ENCODE results near the gene STAT5B. TPM values are rescaled to one million over a fixed set of nuclear protein-coding genes. Genes with fewer than 3 reads are reported as not detected.

The STAT5B gene
- total and polyA plus RNA-seq, 9 of the 15 experiments (the other 6 are each of a cell fraction or from before 2014, with no cell fraction given), result 20.8 to 176 (median 92.4) TPM

GRCh38 chr17:42266918-42267766 lies 9.0 kb downstream of the STAT5B start (continued):
- TF ChIP-seq ZHX1 (conservative IDR thresholded peaks at IDR 0.05; ENCODE audit: low read length), result no peak
- TF ChIP-seq PHB2 (IDR thresholded peaks at IDR 0.05; ENCODE audit: low read depth), result 0 out of 2 replicates have a peak, but pooled peaks have one; percentile 56
- TF ChIP-seq FOXJ2 (tag; IDR thresholded peaks at IDR 0.05), result peak; percentile 93
- TF ChIP-seq PTRF (tag; IDR thresholded peaks at IDR 0.05), result no peak
- no peak for TF ChIP-seq HLTF (IDR thresholded peaks at IDR 0.05)
- no peak for TF ChIP-seq PRDM10 (IDR thresholded peaks at IDR 0.05; ENCODE audit: partially characterized antibody)
- TF ChIP-seq POLR2B (IDR thresholded peaks at IDR 0.05; ENCODE audit: low read depth, partially characterized antibody), result peak; percentile 70
- no peak for TF ChIP-seq ZNF133 (CRISPR knock-in tag; IDR thresholded peaks at IDR 0.05)
- TF ChIP-seq TAF1 (IDR thresholded peaks at IDR 0.05; ENCODE audit: control insufficient read depth, extremely low read depth, insufficient read depth, low read length, severe bottlenecking), result no peak
- peak; percentile 60 for TF ChIP-seq NFIC (IDR thresholded peaks at IDR 0.05)
- no peak for TF ChIP-seq GATA2 (CRISPR knock-in tag; IDR thresholded peaks at IDR 0.05)
- TF ChIP-seq, protein P1, sequence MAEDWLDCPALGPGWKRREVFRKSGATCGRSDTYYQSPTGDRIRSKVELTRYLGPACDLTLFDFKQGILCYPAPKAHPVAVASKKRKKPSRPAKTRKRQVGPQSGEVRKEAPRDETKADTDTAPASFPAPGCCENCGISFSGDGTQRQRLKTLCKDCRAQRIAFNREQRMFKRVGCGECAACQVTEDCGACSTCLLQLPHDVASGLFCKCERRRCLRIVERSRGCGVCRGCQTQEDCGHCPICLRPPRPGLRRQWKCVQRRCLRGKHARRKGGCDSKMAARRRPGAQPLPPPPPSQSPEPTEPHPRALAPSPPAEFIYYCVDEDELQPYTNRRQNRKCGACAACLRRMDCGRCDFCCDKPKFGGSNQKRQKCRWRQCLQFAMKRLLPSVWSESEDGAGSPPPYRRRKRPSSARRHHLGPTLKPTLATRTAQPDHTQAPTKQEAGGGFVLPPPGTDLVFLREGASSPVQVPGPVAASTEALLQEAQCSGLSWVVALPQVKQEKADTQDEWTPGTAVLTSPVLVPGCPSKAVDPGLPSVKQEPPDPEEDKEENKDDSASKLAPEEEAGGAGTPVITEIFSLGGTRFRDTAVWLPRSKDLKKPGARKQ (CRISPR knock-in tag; IDR thresholded peaks at IDR 0.05), result no peak
- TF ChIP-seq CTCFL (IDR thresholded peaks at IDR 0.05; ENCODE audit: borderline replicate concordance, insufficient read depth, low read depth, low read length, poor library complexity, severe bottlenecking), result no peak
- TF ChIP-seq SMARCB1 (IDR thresholded peaks at IDR 0.05; ENCODE audit: insufficient read length, low read depth), result no peak
- TF ChIP-seq, protein P2, sequence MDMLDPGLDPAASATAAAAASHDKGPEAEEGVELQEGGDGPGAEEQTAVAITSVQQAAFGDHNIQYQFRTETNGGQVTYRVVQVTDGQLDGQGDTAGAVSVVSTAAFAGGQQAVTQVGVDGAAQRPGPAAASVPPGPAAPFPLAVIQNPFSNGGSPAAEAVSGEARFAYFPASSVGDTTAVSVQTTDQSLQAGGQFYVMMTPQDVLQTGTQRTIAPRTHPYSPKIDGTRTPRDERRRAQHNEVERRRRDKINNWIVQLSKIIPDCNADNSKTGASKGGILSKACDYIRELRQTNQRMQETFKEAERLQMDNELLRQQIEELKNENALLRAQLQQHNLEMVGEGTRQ (CRISPR knock-in tag; IDR thresholded peaks at IDR 0.05), result no peak
- no peak for TF ChIP-seq KAT2B (IDR thresholded peaks at IDR 0.05; ENCODE audit: low read depth, low read length)

Measured in K562 (cell line).